ENCODE measurements around the gene DHX35. TPM values are rescaled to one million over a fixed set of nuclear protein-coding genes. Genes with fewer than 3 reads are reported as not detected.

Gene DHX35
- total RNA-seq, 1 donor from 2014 or later: 15.4 TPM

DNA sequence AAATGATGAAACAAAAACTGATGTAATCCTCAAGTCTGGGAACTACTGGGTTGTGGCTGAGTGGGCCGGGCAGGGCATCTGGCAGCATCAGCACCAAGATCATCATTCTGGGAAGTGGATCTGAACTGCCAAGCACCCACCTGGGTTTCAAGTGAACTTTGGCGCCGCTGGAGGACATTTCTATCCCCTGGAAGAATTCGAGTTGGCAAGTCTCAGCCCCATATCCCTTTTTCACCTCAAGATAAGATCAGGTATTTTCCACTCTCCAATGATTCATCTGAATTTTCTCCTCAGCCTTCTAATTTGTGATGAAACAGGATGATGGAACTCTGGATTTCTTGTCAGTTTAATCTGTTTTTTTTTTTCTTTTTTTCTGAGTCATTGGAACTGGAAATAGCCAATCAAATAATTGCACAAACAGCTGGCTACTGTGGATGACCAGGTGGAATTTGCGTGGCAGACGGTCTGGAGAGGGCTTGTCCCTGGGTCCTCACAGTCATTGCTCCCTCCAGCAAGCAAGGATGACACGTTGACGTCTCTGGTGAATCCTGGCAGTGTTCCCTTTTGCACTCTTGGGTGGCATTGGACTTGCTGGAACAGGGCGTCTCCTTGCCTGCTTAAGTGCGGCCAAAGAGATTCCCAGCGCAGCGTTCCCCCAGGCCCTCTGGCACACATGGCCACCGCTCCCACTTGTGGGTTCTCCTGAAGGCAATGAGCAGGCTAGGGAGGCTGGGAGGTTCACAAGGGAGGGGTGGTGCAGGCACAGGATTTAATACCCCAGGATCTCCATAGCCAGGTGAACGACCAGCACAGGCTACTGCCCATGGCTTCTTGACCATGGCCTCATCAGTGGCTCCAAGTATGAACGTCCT lies 80.4 kb downstream of the DHX35 start:
- DNase-seq (no peak), ATAC-seq (no peak)
- intact Hi-C loops (cut with micrococcal nuclease): no loop called here

DNA sequence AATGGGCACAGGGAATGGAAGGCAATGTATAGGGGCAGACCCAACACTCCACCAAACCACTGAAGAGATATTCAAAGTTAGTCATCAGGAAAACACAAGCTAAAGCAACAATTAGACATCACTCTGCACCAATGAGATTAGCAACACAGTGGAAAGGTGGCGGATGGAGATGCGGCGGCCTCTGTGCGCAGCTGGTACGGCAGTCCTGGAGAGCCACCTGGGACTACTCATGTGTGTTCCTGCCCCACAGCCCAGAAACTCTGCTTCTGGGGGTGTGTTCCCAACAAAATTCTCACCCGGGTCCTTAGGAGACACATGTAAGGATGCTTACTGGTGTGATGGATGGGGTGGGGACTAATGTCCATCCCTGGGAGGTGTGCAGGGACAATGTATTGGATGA lies 82.4 kb downstream of the DHX35 start:
- ATAC-seq (no peak), DNase-seq (no peak)
- intact Hi-C loops (cut with micrococcal nuclease): no loop called here

DNA sequence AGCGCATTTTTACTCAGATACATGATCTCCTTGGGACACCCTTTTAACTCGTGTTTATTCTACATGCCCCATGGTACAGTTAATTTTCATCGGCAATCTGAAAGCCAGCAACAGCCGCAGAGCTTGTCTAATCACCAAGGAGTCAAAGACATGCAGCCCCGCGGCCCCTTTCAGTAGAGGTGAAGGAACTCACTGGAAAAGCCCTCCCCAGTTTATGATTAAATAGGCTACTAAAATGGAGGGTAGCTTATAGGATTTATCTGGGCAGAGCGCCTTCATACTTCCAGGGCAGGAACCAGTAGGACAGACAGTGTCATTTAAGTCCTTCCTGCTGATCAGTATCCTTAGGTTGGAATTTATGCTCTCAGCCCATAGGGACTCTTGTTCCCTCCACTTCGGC lies 83.5 kb downstream of the DHX35 start:
- intact Hi-C loops (cut with micrococcal nuclease): no loop called here
- ATAC-seq: no peak

DNA sequence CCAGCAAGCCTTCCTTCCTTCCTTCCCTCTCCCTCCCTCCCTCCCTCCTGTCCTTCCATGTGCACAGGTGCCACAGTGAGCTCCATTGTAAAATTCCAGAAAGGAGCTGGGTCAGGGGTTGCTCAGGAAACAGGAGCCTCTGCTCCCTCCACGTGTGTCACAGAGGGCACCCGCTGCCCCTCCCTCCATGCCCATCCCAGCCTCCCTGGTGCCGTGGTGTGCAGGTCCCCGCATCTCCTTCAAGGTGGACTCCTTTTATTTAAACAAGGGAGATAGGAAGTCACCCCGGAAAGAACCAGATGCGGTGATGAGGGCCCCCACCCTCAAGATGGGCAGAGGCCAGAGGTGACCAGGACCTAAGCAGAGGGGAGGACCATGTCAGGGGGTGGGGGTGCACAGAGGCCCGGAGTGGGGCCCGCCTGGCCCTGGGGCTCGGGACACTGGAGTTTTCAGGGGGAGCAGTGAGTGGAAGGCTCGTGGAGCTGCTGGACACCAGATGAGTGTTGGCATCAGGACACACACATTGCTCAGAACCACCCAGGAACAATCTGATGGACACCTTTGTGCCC lies 85.4 kb downstream of the DHX35 start:
- ATAC-seq (peak; percentile 2), DNase-seq (no peak)
- intact Hi-C loops (cut with micrococcal nuclease): no loop called here

More for the DNA sequence above, 83.5 kb downstream of the DHX35 start:
- DNase-seq: no peak

DNA sequence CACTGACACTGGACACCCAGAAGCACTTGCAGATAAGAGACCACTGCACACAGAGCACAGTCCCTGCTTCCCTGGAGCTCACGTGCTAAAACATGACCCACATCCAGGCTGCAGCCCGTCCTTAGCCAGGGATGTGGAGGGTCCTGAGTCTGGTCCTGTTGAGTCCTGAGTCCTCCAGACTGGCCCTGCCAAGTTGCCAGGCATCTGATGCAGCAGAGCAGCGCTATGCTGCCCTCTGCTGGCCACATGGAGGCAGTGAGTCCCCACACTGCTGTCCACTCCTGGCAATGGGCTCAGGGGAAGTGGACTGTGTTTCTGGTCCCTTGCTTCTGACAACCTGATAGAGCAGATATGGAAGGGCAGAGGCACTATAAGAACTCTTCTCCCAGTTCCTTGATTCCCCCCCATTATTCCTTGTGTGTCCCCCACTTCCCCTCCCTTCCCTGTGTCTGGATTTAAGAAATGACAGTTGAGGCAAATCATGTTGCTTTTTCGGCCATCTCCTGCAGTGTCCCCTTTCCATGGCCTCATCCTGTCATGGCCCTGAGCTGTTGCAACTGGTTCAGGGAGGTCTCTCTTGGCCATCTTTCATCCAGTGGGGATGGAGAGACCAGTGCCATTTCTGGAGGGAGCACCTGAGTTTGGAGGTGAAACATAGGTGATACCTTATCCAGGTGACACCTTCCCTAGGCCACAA lies 86.0 kb downstream of the DHX35 start:
- peak; percentile 83 for ATAC-seq
- intact Hi-C loops (cut with micrococcal nuclease): no loop called here
- DNase-seq: peak; percentile 89

DNA sequence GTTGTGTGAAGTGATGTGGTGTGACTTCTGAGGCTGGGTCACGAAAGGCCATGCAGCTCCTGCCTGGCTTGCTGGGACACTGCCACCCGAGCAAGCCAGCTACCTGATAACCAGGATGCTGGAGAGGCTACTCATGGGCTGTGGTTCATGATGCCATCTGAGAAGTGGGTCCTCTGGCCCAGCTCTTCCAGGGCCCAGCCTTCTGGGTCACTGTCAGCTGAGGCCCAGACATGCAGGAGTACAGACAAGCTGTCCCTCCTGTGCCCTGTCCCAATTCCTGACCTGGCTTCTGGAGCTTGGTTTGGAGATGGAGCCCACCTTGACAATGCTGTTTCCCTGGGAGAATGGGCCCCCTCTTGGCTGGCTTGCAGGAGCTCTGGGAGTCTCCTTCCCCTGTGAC lies 87.0 kb downstream of the DHX35 start:
- ATAC-seq (no peak), DNase-seq (no peak)
- intact Hi-C loops (cut with micrococcal nuclease): no loop called here

DNA sequence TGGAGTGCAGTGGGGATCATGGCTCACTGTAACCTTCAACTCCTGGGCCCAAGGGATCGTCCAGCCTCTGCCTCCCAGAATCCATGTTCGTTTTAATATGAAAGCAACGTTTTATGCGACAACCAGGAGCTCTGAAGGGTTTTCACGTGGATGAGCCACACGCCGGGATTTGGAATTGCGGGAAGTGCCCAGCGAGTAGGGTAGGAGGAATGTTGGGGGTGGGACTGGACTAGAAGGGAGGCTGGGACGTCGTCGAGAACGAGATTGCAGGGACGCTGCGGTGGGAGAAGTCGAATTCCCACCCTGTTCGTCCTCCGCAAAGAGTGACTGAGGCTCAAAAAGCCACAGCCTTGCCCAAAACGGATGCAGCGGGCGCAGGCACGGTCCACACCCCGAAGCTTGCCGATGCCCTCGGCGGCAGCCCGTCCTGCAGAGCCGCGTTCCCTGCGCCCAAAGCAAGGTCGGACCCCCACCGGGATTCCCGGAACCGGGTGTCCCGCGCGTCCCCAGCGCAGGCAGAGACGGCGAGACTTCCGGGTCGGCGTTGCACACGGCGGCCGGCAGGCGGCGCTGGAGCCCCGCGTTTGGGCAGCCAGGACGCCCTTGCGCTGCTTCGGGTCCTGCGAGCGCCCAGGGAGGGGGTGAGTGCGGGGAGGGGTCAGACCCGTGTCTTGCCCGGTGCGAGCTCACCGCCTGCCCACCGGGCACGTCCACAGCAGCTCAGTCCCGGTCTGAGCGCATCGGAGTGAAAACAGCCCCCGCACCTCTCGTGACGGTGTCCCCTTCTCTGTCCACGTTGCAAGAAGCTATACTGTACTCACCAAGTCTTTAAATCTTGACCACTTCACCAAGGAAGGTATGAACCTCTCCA lies 87.8 kb downstream of the DHX35 start:
- DNase-seq (peak; percentile 87), ATAC-seq (peak; percentile 89)
- intact Hi-C loops (cut with micrococcal nuclease): no loop called here

DNA sequence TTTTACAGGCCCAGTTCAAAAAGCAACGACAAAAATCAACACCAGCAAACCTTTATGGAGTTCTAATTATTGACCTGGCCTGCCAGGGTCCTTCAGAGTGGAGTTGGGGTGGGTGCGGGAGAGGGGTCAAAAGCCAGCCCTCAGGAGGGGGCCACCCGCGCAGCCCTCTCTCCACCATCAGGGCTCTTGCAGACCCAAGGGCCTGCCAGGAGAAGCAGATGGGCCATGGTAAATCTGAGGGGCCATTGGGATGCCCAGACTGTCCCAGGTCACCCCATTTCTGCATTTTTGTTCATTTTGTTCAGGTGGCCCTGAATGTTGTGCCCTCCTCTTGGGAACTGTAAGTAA lies 88.4 kb downstream of the DHX35 start:
- ATAC-seq (no peak), DNase-seq (no peak)
- intact Hi-C loops (cut with micrococcal nuclease): no loop called here

DNA sequence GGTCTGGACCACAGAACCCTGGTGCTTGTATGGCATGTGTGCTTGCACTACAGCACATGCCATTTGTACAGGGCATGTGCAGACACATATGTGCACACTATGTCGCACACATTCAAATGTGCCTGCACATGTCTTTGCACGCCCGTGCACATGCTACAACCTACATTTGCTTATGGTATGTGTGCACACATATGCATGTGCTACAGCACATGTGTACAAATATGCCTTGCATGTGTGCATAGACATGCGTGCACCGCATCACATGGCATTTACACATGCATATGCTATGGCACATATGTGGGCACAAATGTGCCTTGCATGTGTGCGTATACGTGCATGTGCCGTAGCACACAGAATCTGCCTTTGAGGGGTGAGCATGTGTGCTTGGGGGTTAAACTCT lies 90.5 kb downstream of the DHX35 start:
- ATAC-seq (no peak), DNase-seq (no peak)
- intact Hi-C loops (cut with micrococcal nuclease): no loop called here

DNA sequence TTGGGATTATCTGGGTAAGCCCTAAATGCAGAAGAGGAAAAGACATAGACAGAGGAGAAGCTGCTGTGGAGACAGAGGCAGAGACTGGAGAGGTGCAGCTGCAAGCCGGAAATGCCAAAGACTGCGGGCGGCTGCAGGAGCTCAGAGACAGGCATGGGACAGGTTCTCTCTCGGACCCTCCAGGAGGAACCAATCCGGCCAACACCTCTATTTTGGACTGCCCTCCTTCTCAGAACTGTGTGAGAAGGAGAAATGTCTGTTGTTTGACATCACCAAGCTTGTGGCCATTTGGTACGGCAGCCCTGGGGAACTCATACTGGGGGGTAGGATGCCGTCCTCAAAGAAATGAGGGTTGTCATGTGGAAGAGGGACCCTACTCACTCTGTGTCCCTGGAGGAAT lies 95.0 kb downstream of the DHX35 start:
- no peak for DNase-seq
- intact Hi-C loops (cut with micrococcal nuclease): no loop called here
- no peak for ATAC-seq

DNA sequence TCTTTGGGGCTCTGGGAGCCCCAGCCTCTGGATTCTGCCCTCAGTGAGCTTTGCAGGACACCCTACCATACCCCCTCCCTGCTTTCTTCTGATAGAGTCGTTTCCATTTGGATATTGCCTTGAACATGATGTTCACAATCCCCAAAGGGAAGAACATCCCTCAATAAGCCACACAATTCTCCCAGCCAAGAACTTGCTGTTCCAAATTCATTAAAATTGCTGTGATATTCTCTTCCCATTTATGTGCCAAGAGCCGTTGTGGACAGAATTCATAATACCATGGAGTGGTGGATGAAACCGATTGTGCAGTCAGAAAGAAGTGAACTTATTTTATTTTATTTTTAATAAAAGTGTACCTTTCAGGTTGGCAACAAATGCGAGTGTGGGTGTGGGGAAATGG lies 95.8 kb downstream of the DHX35 start:
- intact Hi-C loops (cut with micrococcal nuclease): no loop called here
- ATAC-seq (no peak), DNase-seq (no peak)

DNA sequence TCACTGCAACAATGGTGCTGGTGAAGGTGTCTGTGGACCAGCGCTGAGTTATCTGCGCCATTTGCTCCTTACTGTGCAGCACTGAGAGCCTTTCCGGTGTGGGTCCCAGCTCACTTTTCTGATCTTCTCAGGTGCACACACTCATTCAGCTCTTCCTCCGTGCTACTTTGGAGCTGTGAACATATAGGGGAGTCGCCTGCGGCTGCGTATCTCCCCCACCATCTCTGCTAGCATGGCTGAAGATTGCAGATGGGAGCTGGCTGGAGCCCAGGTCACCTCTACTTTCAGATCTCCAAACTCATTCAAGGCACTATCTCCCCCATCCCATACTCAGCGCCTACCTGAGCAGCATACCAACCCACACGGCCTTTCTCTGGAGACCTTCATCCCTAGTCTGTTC lies 96.9 kb downstream of the DHX35 start:
- DNase-seq: no peak
- no peak for ATAC-seq
- intact Hi-C loops (cut with micrococcal nuclease): no loop called here

DNA sequence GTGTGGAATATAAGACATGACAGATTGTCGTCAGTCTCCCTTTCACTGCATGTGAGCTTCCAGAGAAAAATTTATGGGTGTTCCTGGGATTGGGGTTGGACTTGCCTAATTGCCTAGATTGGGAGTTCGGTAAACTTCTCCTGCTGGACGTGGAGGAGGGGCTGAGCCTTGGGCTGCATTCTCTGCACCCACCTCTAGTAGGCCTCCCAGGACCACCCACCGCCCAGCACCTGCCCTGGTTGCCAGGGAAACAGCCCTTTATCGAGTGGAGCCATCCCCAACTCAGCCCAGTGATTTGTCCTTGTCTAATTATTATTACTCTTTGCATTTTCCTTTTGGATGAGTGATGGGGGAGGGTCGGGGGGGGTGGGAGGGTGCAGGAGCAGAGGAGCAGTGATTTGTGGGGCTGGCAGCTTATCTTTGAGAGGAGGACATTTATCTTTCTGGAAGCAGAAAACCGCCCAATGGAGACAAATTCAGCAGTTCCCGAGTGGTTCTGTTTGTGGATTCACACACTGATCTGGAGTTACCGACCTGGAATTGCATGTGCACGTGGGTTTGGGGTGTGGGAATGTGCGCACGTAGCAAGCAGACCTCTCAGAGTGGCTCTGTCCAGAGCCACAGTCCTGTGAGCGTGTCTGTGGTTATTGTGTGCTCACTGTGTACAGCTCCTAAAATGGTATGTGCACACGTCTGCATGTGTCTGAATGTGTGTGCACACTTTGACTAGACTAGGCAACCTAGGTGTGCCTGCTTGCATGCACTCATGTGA lies 104.5 kb downstream of the DHX35 start:
- intact Hi-C loops (cut with micrococcal nuclease): no loop called here
- no peak for DNase-seq
- ATAC-seq: no peak

DNA sequence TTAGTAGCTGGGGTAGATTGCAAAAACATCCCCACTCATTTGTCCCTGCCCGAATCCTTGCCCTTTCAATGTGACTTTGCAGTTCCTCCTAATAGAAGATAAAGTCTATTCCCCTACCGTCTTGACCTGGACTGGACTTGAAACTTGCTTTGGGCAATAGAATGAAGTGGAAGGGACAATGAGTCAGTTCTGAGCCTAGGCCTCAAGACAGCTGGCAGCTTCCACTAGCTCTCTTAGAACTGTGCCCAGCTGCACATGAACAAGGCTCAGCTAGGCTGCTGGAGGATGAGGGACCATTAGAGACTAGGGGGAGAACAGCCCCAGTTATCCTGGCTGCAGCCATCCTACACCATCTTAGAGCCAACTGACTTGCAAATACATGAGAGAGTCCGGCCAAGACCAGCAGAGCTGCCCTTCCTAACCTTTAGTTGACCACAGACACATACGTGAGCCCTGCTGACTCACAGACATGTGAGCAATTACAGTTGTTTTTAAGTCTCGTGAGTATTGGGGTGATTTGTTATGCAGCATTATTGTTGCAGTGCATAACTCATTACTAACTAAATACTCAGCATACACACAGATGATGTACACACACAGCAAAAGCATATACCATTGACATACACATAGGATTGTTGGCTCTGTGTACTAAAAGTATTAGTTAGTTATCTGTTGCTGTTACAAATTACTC lies 105.5 kb downstream of the DHX35 start:
- intact Hi-C loops (cut with micrococcal nuclease): no loop called here
- no peak for DNase-seq

DNA sequence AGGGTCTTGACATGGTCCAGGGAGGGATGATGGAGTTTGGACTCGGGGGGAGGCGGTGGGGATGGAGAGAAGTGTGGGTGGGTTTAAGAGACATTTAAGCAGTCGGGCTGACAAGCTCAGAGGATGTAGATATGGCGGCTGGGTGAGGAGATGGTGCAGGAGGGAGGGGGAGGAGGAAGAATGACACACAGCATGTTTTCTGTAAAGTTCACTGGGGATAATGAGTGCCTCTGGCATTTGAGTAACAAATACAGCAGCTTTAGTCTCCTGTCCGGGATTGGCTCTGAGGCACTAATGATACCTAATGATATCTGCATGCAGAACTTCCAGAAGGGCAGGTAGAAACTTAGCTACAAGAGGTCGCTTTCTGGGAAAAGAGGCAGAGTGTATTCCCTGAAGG lies 107.8 kb downstream of the DHX35 start:
- intact Hi-C loops (cut with micrococcal nuclease): no loop called here
- no peak for DNase-seq

More for the DNA sequence above, 105.5 kb downstream of the DHX35 start:
- no peak for ATAC-seq

DNA sequence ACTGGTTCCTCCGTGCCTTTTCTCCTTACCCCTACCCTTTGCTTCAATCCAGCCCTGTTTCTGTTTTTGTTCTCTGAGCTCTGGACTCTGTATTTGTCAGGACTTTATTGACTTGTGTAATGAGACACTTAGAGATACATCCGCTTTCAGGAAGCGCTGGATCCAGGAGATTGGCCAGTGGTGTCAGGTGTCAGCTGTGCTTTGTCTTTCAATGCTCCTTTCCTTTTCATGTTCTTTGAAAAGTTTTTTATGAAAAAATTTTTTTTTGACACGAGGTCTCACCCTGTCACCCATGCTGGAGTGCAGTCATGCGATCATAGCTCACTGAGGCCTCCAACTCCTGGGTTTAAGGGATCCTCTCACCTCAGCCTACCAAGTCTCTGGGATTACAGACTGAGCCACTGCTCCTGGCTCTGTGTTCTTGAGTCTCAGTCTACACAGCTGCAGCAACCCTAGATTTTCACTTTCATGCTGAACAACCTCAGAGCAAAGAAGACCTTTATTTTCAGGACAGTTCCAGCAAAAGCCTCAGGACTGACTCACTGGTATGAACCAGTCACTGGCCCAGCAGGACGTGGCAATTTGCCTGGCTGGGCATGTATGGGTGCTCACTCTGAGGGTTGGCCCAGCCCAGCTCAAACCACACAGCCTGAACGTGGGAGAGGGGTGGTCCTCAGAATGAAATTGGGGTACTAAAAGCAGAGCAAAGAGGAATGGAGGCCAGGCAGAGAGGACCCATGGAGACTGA lies 108.5 kb downstream of the DHX35 start:
- ATAC-seq (no peak), DNase-seq (no peak)
- intact Hi-C loops (cut with micrococcal nuclease): no loop called here

More for the DNA sequence above, 107.8 kb downstream of the DHX35 start:
- no peak for ATAC-seq

DNA sequence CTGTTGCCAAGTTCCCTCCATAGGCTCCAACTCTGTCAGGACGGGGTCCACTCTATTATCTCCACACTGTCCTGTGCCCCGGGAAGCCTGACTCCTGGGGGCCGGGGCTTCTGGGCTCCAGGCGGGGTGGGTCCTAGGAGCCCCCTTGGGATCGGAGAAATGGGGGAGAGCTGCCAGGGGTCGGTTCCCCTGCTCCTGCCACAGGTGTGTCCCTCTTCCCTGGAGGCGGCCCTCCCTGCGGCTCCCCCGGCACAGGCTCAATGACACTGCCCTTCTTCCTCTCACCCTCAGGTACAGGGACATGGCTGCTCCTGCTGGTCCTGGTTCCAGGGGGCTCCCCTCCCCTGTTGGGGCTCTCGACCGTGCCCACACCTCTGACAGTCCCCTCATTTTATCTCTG lies 110.0 kb downstream of the DHX35 start:
- intact Hi-C loops (cut with micrococcal nuclease): no loop called here
- ATAC-seq (no peak), DNase-seq (no peak)

DNA sequence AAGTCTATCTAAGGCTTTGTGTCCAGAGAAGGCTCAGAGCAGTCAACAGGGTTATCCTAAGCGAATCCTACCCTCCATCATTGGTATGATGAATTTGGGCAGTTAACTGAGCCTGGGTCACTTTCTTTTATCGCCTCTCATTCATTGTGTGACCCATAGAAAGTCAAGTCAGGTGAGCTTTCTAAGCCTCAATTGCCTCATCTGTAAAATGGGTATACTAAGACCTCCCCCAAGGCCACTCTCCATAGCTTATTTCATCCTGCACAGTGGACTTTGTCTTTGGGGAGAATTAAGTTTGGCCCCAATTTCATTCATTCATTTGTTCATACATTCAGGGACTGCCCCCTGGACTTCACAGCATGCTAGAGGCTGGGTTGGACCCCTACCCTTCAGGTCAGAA lies 110.5 kb downstream of the DHX35 start:
- DNase-seq (no peak), ATAC-seq (no peak)
- intact Hi-C loops (cut with micrococcal nuclease): no loop called here

Data from left ventricle myocardium superior (tissue), 1 donor.